ENCODE data around the gene SDC1. TPM values are rescaled to one million over a fixed set of nuclear protein-coding genes. Genes with fewer than 3 reads are reported as not detected.

SDC1 gene
- total RNA-seq, 1 donor, result 13.0 TPM

DNA sequence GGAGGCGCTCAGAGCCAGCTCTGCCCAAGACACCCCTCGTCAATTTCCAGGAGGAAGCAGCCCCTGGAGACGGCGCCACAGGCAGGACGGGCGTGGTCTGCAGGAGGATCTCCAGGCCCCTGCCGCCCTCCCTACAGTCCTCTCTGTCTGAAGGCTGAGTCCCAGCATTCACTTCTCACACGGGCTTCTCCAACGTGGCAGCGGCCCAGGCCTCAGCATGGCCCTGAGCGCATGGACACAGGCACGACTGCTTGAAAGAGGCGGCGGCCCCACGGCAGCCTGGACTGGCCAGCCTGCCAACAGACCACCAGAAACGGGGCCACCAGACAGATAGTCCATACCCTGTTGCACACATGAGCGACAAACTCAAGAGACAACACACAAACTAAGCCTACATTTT lies 23.3 kb downstream of the SDC1 start:
- H3K4me3 ChIP-seq (ENCODE audit: low read depth, low read length), result no peak overlapping the region
- no peak for DNase-seq (ENCODE audit: low read depth)
- TF ChIP-seq, protein P1, sequence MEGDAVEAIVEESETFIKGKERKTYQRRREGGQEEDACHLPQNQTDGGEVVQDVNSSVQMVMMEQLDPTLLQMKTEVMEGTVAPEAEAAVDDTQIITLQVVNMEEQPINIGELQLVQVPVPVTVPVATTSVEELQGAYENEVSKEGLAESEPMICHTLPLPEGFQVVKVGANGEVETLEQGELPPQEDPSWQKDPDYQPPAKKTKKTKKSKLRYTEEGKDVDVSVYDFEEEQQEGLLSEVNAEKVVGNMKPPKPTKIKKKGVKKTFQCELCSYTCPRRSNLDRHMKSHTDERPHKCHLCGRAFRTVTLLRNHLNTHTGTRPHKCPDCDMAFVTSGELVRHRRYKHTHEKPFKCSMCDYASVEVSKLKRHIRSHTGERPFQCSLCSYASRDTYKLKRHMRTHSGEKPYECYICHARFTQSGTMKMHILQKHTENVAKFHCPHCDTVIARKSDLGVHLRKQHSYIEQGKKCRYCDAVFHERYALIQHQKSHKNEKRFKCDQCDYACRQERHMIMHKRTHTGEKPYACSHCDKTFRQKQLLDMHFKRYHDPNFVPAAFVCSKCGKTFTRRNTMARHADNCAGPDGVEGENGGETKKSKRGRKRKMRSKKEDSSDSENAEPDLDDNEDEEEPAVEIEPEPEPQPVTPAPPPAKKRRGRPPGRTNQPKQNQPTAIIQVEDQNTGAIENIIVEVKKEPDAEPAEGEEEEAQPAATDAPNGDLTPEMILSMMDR (IDR thresholded peaks at IDR 0.05; ENCODE audit: insufficient read depth, low read length), result no peak

DNA sequence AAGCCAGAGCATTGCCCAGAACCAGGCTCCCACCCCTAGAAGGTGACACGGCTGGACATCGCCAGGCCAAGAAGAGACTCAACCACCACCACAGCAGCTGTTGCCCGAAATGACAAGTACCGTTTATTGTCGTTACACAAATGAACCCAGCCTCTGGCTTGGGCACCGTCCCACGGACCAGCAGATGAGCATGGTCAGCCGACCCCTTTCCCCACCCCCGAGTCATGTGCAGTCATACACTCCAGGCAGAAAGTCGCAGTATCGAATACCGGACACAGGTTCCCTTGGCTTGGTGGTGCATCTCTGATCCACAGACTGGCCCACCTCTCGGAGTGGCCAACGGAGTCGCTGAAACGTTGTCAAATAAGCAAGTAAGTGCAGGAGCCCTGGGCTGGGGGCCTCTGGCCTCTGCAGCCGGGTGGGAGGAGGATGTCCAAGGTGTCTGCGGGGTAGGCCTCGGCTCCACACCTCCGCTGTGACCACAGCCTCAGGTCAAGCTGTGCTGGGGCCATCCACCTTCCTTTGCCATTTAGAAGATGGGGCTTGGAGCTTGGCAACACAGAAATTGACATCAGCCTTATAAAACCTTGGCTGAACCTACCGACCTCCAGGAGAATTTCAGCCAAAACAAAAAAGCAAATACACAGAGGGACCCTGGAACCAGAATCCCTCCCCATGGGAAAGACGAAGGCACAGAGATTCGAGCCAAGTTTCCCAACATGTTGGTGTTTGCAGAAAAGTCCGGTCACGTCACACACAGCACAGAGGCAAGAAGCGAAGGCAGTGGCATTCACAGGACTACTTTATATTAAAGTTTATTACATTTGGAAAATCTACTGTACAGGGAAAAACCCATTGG lies 24.0 kb downstream of the SDC1 start:
- no peak for DNase-seq (ENCODE audit: low read depth)
- TF ChIP-seq, protein P1 (IDR thresholded peaks at IDR 0.05; ENCODE audit: insufficient read depth, low read length), result no peak
- no peak overlapping the region for H3K4me3 ChIP-seq (ENCODE audit: low read depth, low read length)

DNA sequence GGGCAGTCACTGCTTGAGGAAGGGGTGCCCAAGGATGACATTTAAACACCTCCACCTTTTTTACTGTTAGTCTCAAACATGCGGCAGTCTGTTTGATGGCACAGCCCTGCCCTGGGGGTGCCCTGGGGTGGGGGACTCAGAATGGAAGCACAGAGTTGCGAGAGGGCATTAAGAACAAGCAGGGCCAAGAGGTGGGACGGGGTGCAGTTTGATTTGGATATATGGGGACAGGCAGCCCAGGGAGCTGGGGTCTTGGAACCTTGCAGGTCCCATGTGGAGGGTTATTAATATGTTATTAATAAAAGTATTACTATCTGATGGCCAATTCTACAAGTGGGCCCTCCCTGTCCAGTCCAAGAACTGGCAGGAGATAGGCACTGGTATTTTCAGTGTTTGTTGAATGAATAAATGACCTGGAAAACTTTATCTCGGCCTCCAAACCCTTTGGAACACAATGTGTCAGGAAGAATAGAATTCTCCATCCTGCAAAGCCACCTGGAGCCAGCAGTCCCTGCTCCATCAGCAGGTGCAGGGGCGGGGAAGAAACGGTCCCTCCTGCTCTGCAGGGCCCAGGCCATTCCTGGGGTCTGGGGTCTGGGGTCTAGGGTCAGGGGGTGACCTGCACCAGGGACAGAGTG lies 25.2 kb downstream of the SDC1 start:
- no peak overlapping the region for H3K4me3 ChIP-seq (ENCODE audit: low read depth, low read length)
- TF ChIP-seq, protein P1 (IDR thresholded peaks at IDR 0.05; ENCODE audit: insufficient read depth, low read length), result no peak
- no peak for DNase-seq (ENCODE audit: low read depth)

DNA sequence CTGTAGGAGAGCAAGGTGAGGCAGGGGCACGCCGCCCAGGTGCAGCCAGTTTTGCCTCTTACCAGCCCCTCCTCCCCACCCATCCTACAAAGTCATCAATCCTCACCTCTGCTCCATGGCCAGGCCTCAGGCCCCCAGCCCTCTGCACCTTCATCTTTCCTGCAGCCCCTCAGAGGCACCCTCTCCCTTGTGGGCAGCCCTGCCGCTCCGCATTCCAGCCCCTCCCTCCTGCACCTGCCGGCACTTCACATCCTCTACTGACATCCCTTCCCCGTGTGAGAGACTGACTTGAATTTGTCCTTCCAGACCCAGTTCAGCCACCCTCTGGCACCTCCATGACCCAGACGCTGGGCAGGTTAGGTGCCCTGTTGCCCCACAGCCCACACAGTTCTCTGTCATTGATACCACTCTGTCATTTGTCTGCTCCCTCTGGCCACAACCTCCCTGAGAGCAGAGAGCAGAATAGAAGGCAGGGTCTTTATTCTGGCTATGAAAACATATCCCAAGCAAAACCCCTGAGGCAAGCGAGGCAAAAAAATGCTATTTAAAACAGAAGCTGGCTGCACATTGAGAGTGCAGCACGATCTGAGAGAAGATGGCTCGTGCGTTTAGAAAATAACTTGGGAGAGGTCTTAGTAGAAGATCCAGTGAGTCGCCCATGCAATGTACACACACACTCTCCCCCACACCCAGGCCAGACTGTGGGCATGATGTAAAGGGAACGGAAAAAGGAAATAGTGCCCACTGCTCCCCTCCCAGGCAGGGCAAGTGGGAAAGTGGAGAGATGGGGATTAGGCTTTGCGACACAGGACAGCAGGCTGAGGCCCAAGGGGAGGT lies 25.9 kb downstream of the SDC1 start:
- H3K4me3 ChIP-seq (ENCODE audit: low read depth, low read length), result no peak overlapping the region
- no peak for DNase-seq (ENCODE audit: low read depth)
- TF ChIP-seq, protein P1 (IDR thresholded peaks at IDR 0.05; ENCODE audit: insufficient read depth, low read length), result no peak

DNA sequence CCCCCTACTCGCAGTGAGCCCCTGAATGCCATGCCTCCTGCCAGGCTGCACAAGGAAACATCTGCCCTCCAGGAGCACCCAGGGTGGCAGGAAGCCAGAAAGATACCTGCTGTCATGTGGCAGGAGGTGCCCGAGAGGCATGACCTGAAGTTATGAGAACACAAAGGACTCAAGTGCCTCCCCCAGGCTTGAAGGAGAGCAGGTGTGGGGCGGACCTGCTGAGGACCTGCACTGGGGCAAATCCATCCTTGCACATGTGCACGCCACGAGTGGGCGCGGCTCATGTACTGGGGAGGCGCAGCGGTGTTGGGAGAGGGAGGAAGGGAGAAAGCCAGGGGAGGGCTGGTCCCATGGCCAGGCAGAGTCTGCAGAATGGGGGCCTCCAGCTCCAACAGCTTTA lies 26.9 kb downstream of the SDC1 start:
- no peak for DNase-seq (ENCODE audit: low read depth)
- TF ChIP-seq, protein P1 (IDR thresholded peaks at IDR 0.05; ENCODE audit: insufficient read depth, low read length), result no peak
- no peak overlapping the region for H3K4me3 ChIP-seq (ENCODE audit: low read depth, low read length)

DNA sequence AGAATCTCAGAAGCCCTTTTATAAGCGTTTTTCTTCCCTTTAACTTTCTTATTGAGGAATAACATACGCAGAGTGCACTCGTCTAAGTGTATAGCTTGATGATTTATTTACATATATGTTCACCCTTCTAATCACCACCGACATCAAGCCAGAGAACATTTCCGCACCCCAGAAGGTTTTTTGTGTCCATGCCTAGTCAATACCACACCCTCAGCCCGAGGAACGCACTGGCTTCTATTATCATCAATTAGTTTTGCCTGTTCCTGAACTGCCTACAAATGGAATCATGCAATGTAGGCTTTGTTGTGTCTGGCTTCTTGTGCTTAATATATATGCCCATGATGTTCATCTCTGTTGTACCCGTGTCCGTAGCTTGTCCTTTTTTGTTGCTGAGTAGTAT lies 27.7 kb downstream of the SDC1 start:
- no peak for DNase-seq (ENCODE audit: low read depth)
- TF ChIP-seq, protein P1 (IDR thresholded peaks at IDR 0.05; ENCODE audit: insufficient read depth, low read length), result no peak
- no peak overlapping the region for H3K4me3 ChIP-seq (ENCODE audit: low read depth, low read length)
